Hepatocyte (in vitro differentiated cells): Measurements from ENCODE around the gene FBRSL1. TPM values are rescaled to one million over a fixed set of nuclear protein-coding genes. Genes with fewer than 3 reads are reported as not detected.

Experiments used
- DNase-seq: peaks from one replicate; pipeline ENCODE4 v3.0.0-alpha.2; 2016; ENCODE audit warnings: low spot score
- H2AFZ ChIP-seq: fragments of 200-600 bp; sonication (generic); 2 replicates; pipeline ENCODE4 v1.6.0; 2016; ENCODE audit warnings: antibody characterized with exemption, mild to moderate bottlenecking
- H3K27ac ChIP-seq: fragments of 200-600 bp; sonication (generic); 2 replicates; pipeline ENCODE4 v1.5.1; 2016; ENCODE audit warnings: mild to moderate bottlenecking
- H3K27me3 ChIP-seq: fragments of 200-600 bp; sonication (generic); 2 replicates; pipeline ENCODE4 v1.6.1; 2016
- H3K36me3 ChIP-seq: fragments of 200-600 bp; sonication (generic); replicated peaks from 2 replicates; pipeline ENCODE4 v1.5.1; 2016; ENCODE audit warnings: low read depth; ENCODE audit not compliant: insufficient read depth
- H3K4me1 ChIP-seq: fragments of 200-600 bp; sonication (generic); 2 replicates; pipeline ENCODE4 v1.5.1; 2016; ENCODE audit warnings: mild to moderate bottlenecking, moderate library complexity; ENCODE audit not compliant: insufficient read depth
- H3K4me2 ChIP-seq: fragments of 200-600 bp; sonication (generic); 2 replicates; pipeline ENCODE4 v1.6.0; 2016
- H3K4me3 ChIP-seq: fragments of 200-600 bp; sonication (generic); 2 replicates; pipeline ENCODE4 v1.5.1; 2016; ENCODE audit warnings: mild to moderate bottlenecking
- H3K79me2 ChIP-seq: fragments of 200-600 bp; sonication (generic); 2 replicates; pipeline ENCODE4 v1.6.0; 2017; ENCODE audit warnings: mild to moderate bottlenecking
- H3K9me2 ChIP-seq: fragments of 200-600 bp; sonication (generic); replicated peaks from 2 replicates; pipeline ENCODE4 v1.6.0; 2017; ENCODE audit warnings: mild to moderate bottlenecking; ENCODE audit not compliant: insufficient read depth
- H3K9me3 ChIP-seq: fragments of 200-600 bp; sonication (generic); 2 replicates; pipeline ENCODE4 v1.5.1; 2016; ENCODE audit warnings: low read depth, mild to moderate bottlenecking
- H4K20me1 ChIP-seq: fragments of 200-600 bp; sonication (generic); 2 replicates; pipeline ENCODE4 v1.6.0; 2016; ENCODE audit warnings: mild to moderate bottlenecking; ENCODE audit not compliant: insufficient read depth, poor library complexity, severe bottlenecking
- CTCF ChIP-seq: fragments of 200-600 bp; sonication (generic); IDR thresholded peaks from 2 replicates; pipeline ENCODE4 v1.5.1; 2016; ENCODE audit warnings: antibody characterized with exemption, mild to moderate bottlenecking; ENCODE audit not compliant: poor library complexity
- EZH2 ChIP-seq: fragments of 200-600 bp; sonication (generic); IDR thresholded peaks from 2 replicates; pipeline ENCODE4 v1.6.1; 2016; ENCODE audit warnings: antibody characterized with exemption, mild to moderate bottlenecking, borderline replicate concordance
- EZH2phosphoT487 ChIP-seq: fragments of 200-600 bp; sonication (generic); IDR thresholded peaks from one replicate; pipeline ENCODE4 v1.6.1; 2018; ENCODE audit warnings: antibody characterized with exemption, mild to moderate bottlenecking, low read depth, moderate library complexity; ENCODE audit not compliant: unreplicated experiment, severe bottlenecking
- WGBS: methylation state at CpG from one replicate; pipeline ENCODE4 v1.1.6; 2016; ENCODE audit warnings: low lambda C conversion rate; ENCODE audit errors: missing lambda C conversion rate; 5-methylcytosine and 5-hydroxymethylcytosine counted together
- polyA plus RNA-seq: library from polyadenylated mRNA; unstranded; fragments of >200 nt; fragmentation: Nextera tagmentation; extraction: Ambion mirVana; gene quantifications from 2 replicates; pipeline ENCODE4 v1.2.1, GENCODE V29; 2016
- total RNA-seq: library from RNA; depleted of rRNA; stranded (reverse); fragments of >200 nt; gene quantifications from 2 replicates; pipeline ENCODE4 v1.2.3, GENCODE V29; 2014

FBRSL1 gene
- total and polyA plus RNA-seq, 2 experiments from 2014 or later = 18.5 to 61.1 TPM

DNA sequence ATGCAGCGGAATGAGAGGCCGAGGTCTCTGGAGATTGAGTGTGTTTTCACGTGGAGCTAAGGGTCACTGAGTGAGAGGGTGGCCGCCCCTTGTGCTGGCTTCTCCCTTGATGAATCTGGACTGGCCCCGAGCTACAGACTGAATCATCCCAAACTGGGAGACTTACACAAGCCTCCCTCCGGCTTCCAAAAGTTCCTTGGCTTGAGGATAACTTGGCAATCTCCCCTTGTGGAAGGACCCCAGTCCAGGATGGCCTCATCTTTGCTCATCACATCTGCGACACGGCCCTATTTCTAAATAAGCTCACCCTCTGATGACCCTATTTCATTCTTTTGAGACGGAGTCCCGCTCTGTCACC is 41.5 kb upstream of the FBRSL1 start:
- TF ChIP-seq EZH2 (no peak), EZH2phosphoT487 (no peak), CTCF (no peak)
- Histone ChIP-seq H3K4me1 (peaks cover 33% of the 10 kb centered on the region), H3K9me3 (no peaks in the 10 kb centered on the region), H3K27me3 (peaks cover 2% of the 10 kb centered on the region), H2AFZ (no peak overlapping the region), H4K20me1 (no peaks in the 10 kb centered on the region), H3K36me3 (no peaks in the 10 kb centered on the region), H3K4me3 (no peak overlapping the region), H3K9me2 (no peaks in the 10 kb centered on the region), H3K79me2 (no peaks in the 10 kb centered on the region), H3K4me2 (no peak overlapping the region), H3K27ac (no peak overlapping the region)
- WGBS = 96% methylated on average over 10 of the region's 10 CpGs
- no peak for DNase-seq

DNA sequence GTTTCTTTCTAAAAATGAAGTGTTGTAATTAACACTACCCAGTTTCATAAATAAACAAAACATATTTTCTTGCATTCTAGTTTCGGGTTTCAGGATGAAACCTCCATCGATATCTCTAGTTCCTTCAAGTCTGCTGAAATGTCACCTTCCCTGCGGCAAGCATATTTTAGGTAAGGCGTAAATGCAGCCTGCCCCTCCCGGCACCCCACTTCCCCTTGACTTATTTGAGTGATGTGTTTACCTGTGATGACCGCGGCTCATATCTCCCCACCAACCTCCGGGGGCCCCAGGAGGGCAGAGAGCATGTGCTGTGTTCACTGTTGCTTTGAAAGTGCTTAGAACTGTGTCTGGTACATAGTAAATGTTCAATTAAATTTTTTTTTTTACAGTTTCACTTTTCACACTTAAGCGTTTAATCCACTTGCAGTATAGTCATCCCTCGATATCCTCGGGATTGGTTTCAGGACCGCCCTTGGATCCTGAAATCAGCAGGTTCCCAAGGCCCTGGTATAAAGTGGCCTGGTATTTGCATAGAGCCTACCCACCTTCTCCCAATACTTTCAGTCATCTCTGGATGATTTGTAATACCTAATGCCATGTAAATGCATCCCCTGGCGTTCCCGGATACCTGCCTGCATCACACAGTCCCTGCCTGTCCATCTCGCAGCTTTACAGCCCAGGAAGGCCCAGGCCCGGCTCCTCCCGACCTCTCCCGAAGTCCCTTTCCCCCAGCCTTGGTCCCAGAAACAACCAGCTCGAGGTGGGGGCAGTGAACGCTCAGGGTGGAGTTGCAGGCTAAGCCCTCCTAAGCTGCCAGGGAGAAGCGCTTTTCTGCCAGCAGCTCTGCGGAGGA is 40.2 kb upstream of the FBRSL1 start:
- Histone ChIP-seq H3K27ac (peak overlapping the region; percentile 86), H3K4me1 (peaks cover 27% of the 10 kb centered on the region), H3K9me3 (no peaks in the 10 kb centered on the region), H3K36me3 (no peaks in the 10 kb centered on the region), H3K4me2 (peak overlapping the region; percentile 49), H3K27me3 (peaks cover 2% of the 10 kb centered on the region), H3K79me2 (no peaks in the 10 kb centered on the region), H2AFZ (no peak overlapping the region), H4K20me1 (no peaks in the 10 kb centered on the region), H3K9me2 (no peaks in the 10 kb centered on the region), H3K4me3 (no peak overlapping the region)
- 73% methylated on average over 22 of the region's 22 CpGs for WGBS
- DNase-seq = no peak
- TF ChIP-seq EZH2 (no peak), CTCF (no peak), EZH2phosphoT487 (no peak)

- WGBS = 61% methylated on average over 21 of the region's 22 CpGs
- H3K4me1 ChIP-seq = peaks cover 20% of the 10 kb centered on the region
- no peak for DNase-seq
- no peaks in the 10 kb centered on the region for H3K9me3 ChIP-seq
- H3K79me2 ChIP-seq = no peaks in the 10 kb centered on the region
- peak overlapping the region; percentile 49 for H3K4me2 ChIP-seq
- H3K27me3 ChIP-seq = peaks cover 2% of the 10 kb centered on the region
- H3K27ac ChIP-seq = peak overlapping the region; percentile 86
- no peak for TF ChIP-seq EZH2phosphoT487
- no peak for TF ChIP-seq EZH2
- no peak for TF ChIP-seq CTCF
- no peak overlapping the region for H2AFZ ChIP-seq
- H3K36me3 ChIP-seq = no peaks in the 10 kb centered on the region
- H3K4me3 ChIP-seq = no peak overlapping the region
- H4K20me1 ChIP-seq = no peaks in the 10 kb centered on the region
- H3K9me2 ChIP-seq = no peaks in the 10 kb centered on the region
Measured at GRCh38 chr12:132450418-132451171, 39.4 kb upstream of the FBRSL1 start.
